Endothelial cell of hepatic sinusoid (primary cell): ENCODE results near the gene MYOM1.
"Not testable (repeated sequence)": the region's sequence is repeated elsewhere in the genome, so short reads cannot be mapped to it uniquely, and the experiment has no call there.

Source experiments
- in situ Hi-C: cut with HindIII; loops from 2 replicates; pipeline ENCODE4 v1.10.0; 2017; ENCODE audit warnings: low sequenced_read_pairs

Gene MYOM1

DNA sequence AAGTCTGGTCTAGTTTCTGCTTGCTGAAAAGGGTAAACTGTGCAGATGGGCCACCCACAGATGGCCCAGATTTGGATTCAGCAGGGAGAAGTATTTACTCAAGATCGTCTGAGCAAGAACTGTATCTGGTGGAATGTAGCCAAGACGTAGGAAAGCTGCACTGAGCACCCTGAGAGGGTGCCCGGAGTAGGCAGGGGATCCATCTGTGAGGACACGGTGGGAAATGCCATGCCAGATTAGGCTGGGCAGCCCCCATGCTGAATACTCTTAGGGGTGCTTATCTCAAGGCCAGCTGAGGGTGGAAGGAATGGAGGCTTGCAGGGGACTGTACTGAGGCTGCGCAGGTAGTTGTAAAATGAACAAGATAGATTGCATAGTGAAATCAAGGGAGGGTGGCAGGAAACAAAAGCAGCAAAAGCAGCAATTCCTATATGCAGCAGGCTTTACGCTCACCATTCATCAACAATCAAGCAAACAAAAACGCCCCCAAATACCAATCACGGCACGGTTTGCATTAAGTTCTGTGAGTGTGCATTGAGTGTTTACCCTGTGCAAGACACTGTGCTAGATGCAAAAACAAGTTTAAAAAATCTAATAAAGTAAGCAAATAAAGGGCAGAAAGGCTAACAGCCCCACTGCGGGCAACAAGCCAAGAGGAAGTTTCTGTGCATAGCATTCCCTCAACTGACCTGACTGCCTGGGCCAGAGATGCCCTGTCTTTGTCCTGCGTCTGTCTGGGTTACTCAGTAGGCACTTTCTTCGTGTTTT, 174.7 kb downstream of the MYOM1 start:
- in situ Hi-C loops, result no loop called here

DNA sequence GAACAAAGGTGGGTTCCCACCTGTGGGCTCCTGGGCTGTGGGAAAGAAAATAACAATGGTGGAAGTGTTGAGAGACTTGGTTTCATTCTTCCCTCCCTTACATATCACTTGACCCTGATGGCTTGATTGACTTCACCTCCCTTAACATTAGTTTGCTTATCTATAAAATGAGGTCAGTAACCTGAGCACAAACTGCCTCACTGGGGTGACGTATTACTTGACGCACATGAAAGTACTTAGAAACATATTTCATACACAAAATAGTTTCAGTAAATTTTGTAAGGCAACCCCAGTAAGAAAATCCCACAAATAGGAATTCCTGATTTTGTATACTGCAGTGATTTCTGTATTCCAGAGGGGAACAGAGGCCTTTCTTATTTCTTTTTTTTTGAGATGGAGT, 177.4 kb downstream of the MYOM1 start:
- in situ Hi-C loops, result no loop called here

DNA sequence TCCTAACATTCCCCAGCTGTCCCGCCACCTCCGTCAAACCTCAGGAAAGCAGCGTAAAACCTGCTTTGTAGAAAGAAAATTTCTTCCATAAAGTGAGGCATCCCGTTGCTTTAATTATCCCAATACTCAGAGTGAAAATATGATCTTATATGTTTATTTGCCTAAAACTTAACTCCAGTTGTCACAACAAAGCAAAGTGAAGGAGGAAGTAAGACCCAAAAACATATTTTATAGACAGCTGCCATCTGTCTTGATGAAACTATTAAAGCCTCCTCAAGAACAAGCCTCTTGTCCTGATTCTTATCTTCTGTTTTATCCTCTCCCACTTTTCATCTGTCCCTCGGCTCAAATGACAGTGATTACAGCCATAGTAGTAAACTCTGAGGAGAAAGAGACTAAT, 177.9 kb downstream of the MYOM1 start:
- in situ Hi-C loops, result no loop called here

DNA sequence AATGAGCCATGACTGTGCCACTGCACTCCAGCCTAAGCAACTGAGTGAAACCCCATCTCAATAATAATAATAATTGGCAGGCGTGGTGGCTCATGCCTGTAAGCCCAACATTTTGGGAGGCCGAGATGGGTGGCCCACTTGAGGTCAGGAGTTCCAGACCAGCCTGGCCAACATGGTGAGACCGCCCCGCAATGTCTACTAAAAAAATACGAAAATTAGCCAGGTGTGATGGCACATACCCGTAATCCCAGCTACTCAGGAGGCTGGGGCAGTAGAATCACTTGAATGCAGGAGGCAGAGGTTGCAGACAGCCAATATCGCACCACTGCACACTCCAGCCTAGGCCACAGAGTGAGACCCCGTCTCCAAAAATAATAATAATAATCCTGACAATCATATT, 178.9 kb downstream of the MYOM1 start:
- in situ Hi-C loops, result no loop called here

DNA sequence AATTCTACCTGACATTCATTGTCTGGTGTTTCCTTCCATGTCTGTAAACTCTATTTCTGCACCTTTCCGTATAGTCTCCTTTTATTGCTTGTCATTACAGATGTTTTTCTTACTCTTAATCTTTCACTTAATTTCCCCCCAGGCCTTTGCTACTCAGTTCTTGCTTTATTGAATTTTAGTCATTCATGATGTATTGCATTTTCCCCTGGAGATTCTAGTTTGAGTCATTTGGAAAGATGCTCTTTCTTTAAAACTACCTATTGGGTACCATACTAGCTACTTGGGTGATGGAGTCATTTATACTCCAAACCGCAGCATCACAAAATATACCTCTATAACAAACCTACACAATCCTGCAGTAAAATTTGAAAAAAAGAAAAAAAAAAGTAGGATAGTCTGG, 179.6 kb downstream of the MYOM1 start:
- in situ Hi-C loops, result no loop called here

DNA sequence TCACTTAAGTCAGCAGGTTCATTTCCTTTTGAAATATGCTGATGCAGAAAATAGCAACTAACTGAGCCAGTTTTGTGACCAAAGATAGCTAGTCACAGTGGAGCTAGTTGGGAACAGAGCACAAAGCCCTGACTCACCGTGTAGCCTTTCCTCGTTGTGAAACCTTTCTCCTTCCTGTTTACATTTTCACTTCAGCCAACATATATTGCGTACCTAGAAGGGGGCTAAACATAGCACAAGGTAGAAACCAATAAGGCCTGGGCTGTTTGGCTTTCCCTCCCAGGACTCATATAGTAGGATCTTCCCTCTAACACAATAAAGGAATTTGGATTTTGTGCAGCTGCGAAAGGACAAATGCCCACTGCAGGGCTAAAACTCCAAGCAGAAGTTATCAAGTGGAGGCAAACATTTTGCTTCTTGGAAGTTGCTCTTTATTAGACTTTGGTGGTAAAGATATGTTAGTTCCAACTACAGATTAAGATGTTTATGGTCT, 182.3 kb downstream of the MYOM1 start:
- in situ Hi-C loops, result no loop called here

DNA sequence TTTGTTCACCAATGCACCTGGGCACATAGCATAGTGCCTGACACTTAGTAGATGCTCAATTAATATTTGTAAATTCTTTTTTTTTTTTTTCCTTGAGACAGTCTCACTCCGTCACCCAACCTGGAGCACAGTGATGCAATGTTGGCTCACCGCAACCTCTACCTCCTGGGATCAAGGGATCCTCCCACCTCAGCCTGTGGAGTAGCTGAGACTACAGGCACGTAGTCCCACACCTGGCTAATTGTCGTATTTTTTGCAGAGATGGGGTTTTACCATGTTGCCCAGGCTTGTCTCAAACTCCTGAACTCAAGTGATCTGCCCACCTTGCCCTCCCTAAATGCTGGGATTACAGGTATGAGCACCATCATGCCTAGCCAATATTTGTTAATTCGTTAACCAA, 183.7 kb downstream of the MYOM1 start:
- in situ Hi-C loops, result no loop called here

DNA sequence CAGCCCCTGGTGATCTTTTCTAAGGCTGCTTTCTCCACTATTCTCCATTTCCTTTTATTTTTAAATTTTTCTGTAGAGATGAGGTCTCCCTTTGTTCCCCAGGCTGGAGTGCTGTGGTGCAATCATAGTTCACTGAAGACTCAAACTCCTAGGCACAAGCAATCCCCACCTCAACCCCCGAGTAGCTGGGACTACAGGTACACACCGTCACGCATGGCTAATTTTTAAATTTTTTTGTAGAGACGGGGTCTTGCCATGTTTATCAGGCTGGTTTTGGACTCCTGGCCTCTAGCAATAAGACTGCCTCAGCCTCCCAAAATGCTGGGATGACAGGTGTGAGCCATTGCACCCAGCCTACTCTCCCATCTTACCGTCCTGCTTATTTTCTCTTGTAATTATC, 184.1 kb downstream of the MYOM1 start:
- in situ Hi-C loops, result no loop called here

DNA sequence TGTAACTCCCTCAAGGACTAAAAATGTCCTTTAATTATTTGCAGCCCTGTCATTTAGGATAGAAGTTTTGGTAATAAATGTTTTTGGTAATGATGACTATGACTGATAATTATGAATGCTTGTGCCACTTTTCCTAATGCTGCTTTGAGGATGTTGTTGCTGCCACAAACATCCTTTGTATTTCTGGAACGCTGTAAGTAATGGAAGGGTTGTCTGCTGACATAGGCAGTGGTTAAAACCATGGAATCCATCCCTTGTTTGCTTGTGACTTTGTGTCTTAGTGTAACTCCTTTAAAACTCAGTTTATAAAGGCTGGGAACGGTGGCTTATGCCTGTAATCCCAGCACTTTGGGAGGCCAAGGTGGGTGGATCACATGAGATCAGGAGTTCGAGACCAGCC, 187.0 kb downstream of the MYOM1 start:
- in situ Hi-C loops, result no loop called here

DNA sequence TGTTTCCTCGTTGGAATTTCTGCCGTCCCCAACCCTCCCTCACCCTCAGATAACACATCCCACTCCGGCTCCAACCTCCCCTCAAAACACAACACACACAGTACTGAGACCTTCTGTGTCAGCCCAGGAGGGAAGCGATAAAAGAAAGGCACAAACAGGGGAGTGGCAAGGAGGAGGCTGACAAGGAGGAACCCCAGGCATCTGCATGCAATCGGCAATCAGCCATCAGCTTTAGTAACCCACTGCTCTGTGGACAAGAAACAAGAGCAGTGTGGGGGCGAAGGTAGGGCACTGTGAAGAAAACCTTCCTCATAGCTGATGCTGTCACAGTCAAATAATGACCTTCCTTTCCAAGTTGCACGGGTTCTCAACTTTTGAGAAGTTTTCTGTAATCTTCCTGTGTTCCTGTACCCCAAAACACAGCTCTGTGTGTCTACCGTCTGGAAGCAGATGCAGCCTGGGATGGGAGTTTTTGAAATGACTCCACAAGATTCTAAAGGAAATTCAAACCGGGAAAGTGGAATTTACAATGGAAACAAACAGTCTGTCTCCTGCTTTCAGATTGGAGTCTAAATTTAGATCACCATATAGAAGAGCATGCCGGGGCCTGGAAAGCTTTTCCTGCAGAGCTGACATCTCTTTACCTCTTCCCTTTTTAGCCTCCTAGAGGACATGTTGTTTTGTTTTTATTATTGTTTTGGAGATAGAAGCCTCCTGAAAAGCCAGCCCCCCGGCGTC, 190.4 kb downstream of the MYOM1 start:
- in situ Hi-C loops, result no loop called here

DNA sequence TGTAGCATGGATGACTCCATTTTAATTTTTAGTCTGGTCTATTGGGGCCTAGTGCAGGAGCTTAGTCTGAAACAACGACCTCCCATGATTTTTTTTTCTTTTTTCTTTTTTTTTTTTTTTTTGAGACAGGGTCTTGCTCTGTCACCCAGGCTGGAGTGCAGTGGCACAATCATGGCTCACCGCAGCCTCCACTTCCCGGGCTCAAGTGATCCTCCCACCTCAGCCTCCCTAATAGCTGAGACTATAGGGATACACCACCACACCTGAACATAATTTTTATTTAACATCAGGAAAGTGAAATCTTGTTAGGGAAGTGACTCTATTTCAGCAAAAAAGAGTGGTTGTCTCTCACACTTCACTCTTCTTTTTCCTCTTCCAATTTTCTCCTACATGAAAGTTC, 191.7 kb downstream of the MYOM1 start:
- in situ Hi-C loops, result not testable (repeated sequence)

DNA sequence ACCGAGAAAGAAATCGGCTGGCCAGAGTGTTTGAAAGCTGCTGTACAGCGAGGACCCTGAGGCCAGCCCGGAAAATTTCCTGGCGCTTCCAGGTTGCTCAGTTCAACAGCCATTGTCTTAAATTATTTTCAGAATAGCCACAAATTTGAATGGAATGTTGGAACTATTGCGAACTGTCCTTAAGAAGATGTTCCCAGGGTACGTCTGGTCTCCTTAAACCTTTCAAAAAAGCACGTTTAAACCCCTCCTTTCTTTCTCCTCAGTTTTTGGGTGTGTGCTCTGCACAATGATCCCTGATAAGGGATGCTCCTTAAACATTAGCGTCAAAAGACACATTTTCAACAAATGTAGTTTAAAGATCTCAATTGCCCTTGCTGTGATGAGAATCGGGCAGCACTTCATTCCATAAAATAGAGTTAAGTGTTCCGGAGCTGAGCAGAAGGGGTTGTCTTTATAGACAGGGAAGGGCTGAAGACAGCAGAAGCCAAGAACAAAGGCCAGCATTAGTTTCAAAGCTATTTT, 192.3 kb downstream of the MYOM1 start:
- in situ Hi-C loops, result no loop called here

DNA sequence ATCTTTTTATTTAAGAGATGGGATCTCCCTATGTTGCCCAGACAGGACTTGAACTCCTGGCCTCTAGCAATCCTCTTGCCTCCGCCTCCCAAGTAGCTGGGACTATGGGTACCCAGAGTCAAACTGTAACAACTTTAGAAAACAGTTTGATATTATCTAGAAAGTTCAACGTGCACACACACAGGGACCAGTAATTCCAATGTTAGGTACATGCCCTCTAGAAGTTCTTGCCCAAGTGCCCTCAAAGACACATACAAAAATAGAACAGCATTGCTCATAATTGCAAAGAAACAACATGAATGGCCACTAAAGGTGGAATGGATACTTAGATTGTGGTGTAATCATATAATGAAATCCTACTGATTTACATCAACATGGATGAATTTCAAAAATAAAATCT, 194.2 kb downstream of the MYOM1 start:
- in situ Hi-C loops, result no loop called here

DNA sequence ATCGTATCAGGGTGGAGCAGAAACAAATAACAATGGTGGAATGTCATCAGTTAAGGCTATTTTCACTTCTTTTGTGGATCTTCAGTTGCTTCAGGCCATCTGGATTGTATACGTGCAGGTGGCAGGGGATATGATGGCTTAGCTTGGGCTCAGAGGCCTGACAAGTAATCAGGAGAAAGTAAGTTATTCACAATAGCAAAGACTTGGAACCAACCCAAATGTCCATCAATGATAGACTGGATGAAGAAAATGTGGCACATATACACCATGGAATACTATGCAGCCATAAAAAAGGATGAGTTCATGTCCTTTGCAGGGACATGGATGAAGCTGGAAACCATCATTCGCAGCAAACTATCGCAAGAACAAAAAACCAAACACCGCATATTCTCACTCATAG, 196.2 kb downstream of the MYOM1 start:
- in situ Hi-C loops, result not testable (repeated sequence)
